ENCODE data around the gene POLR3E. TPM values are rescaled to one million over a fixed set of nuclear protein-coding genes. Genes with fewer than 3 reads are reported as not detected.

The POLR3E gene
- total RNA-seq, 1 donor from 2014 or later = 36.6 TPM

DNA sequence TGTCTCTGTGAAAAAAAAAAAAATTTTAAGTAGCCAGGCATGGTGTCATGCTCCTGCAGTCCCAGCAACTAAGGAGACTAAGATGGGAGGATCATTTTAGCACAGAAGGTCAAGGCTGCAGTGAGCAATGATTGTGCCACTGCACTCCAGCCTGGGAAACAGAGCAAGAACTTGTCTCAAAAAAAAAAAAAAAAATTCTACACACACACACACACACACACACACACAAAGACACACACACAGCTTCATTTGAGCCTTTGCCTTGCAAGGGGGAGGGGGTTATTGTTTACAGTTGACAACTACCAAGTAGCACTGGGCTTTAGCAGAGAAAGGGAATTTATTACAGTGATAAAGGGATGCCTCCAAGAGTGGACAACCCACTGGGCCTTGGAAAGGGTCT is 4.9 kb upstream of the POLR3E start:
- Histone ChIP-seq H3K36me3 (no peaks in the 10 kb centered on the region), H3K4me1 (peaks cover 8% of the 10 kb centered on the region), H3K4me3 (no peak overlapping the region), H3K27ac (no peak overlapping the region), H3K27me3 (ENCODE audit: low read depth) (no peaks in the 10 kb centered on the region), H3K9me3 (no peaks in the 10 kb centered on the region)
- ATAC-seq = no peak
- no peak for TF ChIP-seq CTCF (IDR thresholded peaks at IDR 0.05)
- intact Hi-C loops (cut with DNase I) = no loop called here
- DNase-seq = no peak

DNA sequence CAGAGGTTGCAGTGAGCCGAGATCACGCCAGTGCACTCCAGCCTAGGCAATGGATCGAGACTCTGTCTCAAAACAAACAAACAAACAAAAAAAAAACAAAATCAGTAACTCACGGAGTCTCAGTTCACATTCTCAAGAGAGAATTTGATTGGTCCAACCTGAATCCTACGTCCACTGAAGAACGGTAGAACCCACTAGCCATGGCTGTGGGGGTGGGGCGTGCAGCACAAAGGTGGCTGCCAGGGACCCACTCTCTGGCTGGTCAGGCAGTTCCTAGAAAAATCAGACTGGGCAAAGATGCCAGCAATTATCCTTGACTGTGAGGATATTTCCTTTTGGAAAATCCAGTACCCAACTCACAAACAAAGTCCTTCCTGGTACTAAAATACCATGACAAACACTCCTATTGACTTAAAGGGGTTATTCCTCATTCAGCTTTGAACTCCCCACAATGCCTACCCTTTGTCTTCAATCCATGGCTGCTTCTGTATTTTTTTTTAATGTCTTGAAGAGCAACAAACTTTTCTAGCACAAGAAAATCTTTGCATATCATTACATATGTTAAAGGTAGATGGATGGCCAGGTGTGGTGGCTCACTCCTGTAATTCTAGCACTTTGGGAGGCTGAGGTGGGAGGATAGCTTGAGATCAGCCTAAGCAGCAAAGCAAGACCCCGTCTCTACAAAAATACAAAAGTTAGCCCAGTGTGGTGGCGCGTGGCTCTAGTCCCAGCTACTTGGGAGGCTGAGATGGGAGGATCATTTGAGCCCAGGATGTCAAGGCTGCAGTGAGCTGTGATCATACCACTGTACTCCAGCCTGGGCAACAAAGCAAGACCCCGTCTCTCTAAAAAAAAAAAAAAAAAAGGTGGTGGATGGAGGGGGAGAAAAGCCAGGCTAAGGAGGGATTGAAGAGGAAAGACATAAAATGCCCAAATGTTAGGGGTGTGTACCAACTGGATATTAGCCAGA is 3.8 kb upstream of the POLR3E start:
- Histone ChIP-seq H3K4me1 (peaks cover 9% of the 10 kb centered on the region), H3K27ac (no peak overlapping the region), H3K27me3 (ENCODE audit: low read depth) (no peaks in the 10 kb centered on the region), H3K4me3 (no peak overlapping the region), H3K9me3 (no peaks in the 10 kb centered on the region), H3K36me3 (no peaks in the 10 kb centered on the region)
- TF ChIP-seq CTCF (IDR thresholded peaks at IDR 0.05) = no peak
- intact Hi-C loops (cut with DNase I) = no loop called here
- ATAC-seq (no peak), DNase-seq (no peak)

DNA sequence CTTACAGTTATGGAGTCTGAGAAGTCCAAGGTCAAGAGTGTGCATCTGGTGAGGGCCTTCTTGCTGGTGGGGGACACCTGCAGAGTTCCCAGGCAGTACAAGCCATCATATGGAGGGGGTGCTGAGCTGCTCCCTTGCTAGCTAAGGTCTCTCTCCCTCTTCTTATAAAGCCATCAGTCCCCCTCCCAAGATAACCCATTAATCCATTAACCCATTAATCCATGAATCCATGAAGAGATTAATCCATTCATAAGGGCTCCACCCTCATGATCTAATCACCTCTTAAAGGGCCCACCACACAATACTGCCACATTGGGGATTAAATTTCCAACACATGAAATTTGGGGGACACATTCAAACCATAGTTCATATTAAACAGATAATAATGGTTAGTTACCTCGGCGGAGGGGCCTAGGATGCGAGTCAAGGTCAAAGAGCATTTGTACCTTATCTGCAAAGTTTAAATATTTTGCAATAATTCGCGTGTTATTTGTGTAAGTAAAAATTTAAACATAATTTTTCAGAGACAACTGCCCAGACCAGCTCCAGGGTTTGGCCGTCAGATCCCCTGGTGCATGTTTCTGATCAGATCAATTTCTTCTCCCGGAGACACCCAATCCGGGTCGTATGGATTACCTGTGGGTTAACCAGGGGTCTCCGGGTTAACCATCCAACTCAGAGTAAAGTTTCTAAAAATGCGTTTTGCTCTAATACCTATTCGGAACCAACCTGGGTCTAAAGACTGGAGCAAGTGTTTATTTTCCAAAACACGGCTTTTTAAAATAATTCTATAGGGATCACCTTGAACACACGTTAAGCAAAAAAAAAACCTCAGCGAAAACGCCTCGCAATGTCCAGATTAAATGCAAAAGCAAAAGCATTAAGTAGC is 740 bp upstream of the POLR3E start:
- Histone ChIP-seq H3K27me3 (ENCODE audit: low read depth) (no peaks in the 10 kb centered on the region), H3K9me3 (no peaks in the 10 kb centered on the region), H3K27ac (peak overlapping the region; percentile 7), H3K36me3 (no peaks in the 10 kb centered on the region), H3K4me1 (peaks cover 29% of the 10 kb centered on the region), H3K4me3 (peak overlapping the region; percentile 95)
- no peak for TF ChIP-seq CTCF (IDR thresholded peaks at IDR 0.05)
- no peak for ATAC-seq
- DNase-seq = no peak
- intact Hi-C loops (cut with DNase I) = loop anchor here (5.0 kb wide), 1 partner anchor 99 kb away; no protein-coding TSS in a partner anchor

DNA sequence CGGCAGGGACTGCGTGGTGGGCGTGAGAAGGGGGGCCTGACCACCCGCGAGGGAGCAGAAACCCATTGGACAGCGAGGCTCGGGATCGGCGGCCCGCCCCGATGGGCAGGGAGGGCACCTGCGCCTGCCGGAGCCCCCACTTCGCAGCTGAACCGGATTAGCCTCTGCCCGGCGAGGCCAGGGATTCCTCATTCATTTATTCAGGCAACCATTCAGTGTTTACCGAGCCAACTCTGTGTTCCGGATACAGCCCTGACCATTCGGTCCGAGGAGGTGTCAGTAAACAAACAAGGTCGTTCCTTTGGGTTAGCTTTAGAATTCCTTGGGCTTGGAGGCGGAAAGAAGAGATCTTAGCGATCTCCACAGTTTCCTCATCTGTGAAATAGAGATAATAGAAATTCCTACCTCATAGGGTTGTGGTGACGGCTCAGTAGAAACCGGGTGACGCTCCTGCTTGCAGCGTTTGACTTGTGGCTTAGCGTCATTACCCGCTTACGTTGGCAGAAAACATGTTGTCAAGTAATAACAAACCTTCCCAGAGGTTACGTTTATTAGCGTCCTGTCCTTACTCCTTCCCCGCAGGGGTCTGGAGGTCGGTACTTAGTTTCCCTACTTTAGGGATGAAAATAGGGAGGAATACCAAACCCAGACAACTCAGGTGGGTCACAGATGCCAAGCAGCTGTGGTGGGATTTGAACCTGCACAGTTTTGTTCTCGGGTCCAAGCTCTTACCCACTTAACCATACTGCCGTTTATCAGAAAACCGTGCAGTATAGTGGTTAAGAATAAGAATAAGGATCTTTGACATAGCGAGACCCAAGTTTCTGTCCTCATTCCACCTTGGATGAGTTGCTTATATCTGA is 893 bp downstream of the POLR3E start:
- Histone ChIP-seq H3K9me3 (no peaks in the 10 kb centered on the region), H3K27me3 (ENCODE audit: low read depth) (no peaks in the 10 kb centered on the region), H3K36me3 (peaks cover 10% of the 10 kb centered on the region), H3K4me3 (peak overlapping the region; percentile 95), H3K27ac (peak overlapping the region; percentile 92), H3K4me1 (peaks cover 29% of the 10 kb centered on the region)
- peak; percentile 50 for DNase-seq
- TF ChIP-seq CTCF (IDR thresholded peaks at IDR 0.05) = no peak
- intact Hi-C loops (cut with DNase I) = loop anchor here (5.0 kb wide), 1 partner anchor 101 kb away; no protein-coding TSS in a partner anchor
- peak; percentile 66 to 71 for ATAC-seq
